IMR-90 (cell line): ENCODE measurements around the gene IFT20.

Experiments used
- BHLHE40 ChIP-seq: fragments of 150-350 bp; IDR thresholded peaks from 2 replicates; pipeline ENCODE4 v1.6.1; 2016; ENCODE audit warnings: mild to moderate bottlenecking, low read depth, low read length
- CEBPB ChIP-seq: IDR thresholded peaks from 2 replicates; pipeline ENCODE4 v1.6.1; 2012; ENCODE audit warnings: low read depth, low read length, improper control_type of control experiment
- FOS ChIP-seq: fragments of 150-350 bp; IDR thresholded peaks from 2 replicates; pipeline ENCODE4 v1.6.1; 2016; ENCODE audit warnings: low read depth, low read length
- MAFK ChIP-seq: IDR thresholded peaks from 2 replicates; pipeline ENCODE4 v1.6.1; 2012; ENCODE audit warnings: low read depth, low read length, improper control_type of control experiment
- MAZ ChIP-seq: IDR thresholded peaks from 2 replicates; pipeline ENCODE4 v1.6.1; 2012; ENCODE audit warnings: low read depth, mild to moderate bottlenecking, low read length, improper control_type of control experiment, moderate library complexity, borderline replicate concordance
- NFE2L2 ChIP-seq: fragments of 150-350 bp; IDR thresholded peaks from 2 replicates; pipeline ENCODE4 v1.6.1; 2016; ENCODE audit warnings: low read depth, mild to moderate bottlenecking, low read length
- POLR2A ChIP-seq: IDR thresholded peaks from 2 replicates; pipeline ENCODE4 v1.6.1; 2012; ENCODE audit warnings: mild to moderate bottlenecking, low read depth, low read length
- RCOR1 ChIP-seq: IDR thresholded peaks from 2 replicates; pipeline ENCODE4 v1.6.1; 2012; ENCODE audit warnings: mild to moderate bottlenecking, low read length, improper control_type of control experiment; ENCODE audit not compliant: insufficient replicate concordance
- RFX5 ChIP-seq: IDR thresholded peaks from 2 replicates; pipeline ENCODE4 v1.8.0; 2012; ENCODE audit warnings: low read depth, mild to moderate bottlenecking, low read length, moderate library complexity
- SMC3 ChIP-seq: fragments of 150-350 bp; IDR thresholded peaks from 2 replicates; pipeline ENCODE4 v1.6.1; 2016; ENCODE audit warnings: low read depth, mild to moderate bottlenecking, antibody characterized with exemption, low read length, moderate library complexity
- TF ChIP-seq, protein P1 (sequence below): conservative IDR thresholded peaks from 2 replicates; pipeline ENCODE4 v1.5.1; 2012; ENCODE audit warnings: mild to moderate bottlenecking, low read depth, low read length, improper control_type of control experiment
- TF ChIP-seq, protein P2 (sequence below): fragments of 150-350 bp; IDR thresholded peaks from 2 replicates; pipeline ENCODE4 v1.6.1; 2017; ENCODE audit warnings: mild to moderate bottlenecking, antibody characterized with exemption, low read length, low read depth
- TF ChIP-seq, protein P3 (sequence below): fragments of 150-350 bp; IDR thresholded peaks from 2 replicates; pipeline ENCODE4 v1.6.1; 2016; ENCODE audit warnings: low read depth, mild to moderate bottlenecking, low read length, moderate library complexity, borderline replicate concordance

DNA sequence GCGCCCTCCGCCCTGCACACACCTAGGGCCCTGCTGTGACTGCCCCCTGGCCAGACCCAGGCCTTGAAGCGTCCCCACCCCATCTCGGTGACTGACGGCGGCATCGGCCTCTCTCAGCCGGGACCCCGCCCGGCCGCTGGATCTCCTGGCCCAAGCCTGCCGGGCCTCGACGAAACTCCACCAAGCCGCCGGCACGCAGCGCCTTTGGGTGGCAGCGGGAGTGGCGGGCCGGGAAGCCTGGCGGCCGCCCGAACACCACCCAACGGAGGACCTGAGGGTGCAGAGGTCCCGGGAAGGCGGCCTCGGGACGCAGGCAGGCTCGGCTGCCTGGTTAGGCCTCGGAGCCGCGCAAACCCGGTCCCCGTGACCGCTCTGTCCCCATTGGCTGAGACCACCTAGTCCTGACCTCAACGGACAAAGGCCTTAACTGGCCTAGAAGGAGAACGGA lies 28.3 kb downstream of the IFT20 start:
- TF ChIP-seq, protein P1, sequence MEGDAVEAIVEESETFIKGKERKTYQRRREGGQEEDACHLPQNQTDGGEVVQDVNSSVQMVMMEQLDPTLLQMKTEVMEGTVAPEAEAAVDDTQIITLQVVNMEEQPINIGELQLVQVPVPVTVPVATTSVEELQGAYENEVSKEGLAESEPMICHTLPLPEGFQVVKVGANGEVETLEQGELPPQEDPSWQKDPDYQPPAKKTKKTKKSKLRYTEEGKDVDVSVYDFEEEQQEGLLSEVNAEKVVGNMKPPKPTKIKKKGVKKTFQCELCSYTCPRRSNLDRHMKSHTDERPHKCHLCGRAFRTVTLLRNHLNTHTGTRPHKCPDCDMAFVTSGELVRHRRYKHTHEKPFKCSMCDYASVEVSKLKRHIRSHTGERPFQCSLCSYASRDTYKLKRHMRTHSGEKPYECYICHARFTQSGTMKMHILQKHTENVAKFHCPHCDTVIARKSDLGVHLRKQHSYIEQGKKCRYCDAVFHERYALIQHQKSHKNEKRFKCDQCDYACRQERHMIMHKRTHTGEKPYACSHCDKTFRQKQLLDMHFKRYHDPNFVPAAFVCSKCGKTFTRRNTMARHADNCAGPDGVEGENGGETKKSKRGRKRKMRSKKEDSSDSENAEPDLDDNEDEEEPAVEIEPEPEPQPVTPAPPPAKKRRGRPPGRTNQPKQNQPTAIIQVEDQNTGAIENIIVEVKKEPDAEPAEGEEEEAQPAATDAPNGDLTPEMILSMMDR: no peak
- TF ChIP-seq NFE2L2: no peak
- TF ChIP-seq FOS: no peak
- TF ChIP-seq POLR2A: no peak
- TF ChIP-seq, protein P2, sequence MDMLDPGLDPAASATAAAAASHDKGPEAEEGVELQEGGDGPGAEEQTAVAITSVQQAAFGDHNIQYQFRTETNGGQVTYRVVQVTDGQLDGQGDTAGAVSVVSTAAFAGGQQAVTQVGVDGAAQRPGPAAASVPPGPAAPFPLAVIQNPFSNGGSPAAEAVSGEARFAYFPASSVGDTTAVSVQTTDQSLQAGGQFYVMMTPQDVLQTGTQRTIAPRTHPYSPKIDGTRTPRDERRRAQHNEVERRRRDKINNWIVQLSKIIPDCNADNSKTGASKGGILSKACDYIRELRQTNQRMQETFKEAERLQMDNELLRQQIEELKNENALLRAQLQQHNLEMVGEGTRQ: no peak
- no peak for TF ChIP-seq BHLHE40
- TF ChIP-seq RCOR1: no peak
- no peak for TF ChIP-seq RFX5
- TF ChIP-seq MAFK: no peak
- no peak for TF ChIP-seq MAZ
- no peak for TF ChIP-seq SMC3
- TF ChIP-seq, protein P3, sequence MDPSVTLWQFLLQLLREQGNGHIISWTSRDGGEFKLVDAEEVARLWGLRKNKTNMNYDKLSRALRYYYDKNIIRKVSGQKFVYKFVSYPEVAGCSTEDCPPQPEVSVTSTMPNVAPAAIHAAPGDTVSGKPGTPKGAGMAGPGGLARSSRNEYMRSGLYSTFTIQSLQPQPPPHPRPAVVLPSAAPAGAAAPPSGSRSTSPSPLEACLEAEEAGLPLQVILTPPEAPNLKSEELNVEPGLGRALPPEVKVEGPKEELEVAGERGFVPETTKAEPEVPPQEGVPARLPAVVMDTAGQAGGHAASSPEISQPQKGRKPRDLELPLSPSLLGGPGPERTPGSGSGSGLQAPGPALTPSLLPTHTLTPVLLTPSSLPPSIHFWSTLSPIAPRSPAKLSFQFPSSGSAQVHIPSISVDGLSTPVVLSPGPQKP: no peak
- TF ChIP-seq CEBPB: no peak
